HEK293 (cell line): ENCODE data around the gene SRRM2.

Experiments used
- CTCF ChIA-PET: fragments of 350-600 bp; formaldehyde crosslinking; extraction: SDS; loops from one replicate; lab custom pipeline; 2021; ENCODE audit warnings: antibody characterized with exemption; lab: Yijun Ruan, JAX
- POLR2A ChIA-PET: fragments of 300-600 bp; formaldehyde crosslinking; extraction: SDS; loops from one replicate; lab custom pipeline; 2020; ENCODE audit warnings: antibody characterized with exemption, inconsistent platforms; lab: Yijun Ruan, JAX
- H3K27ac ChIP-seq: fragments of 200-500 bp; sonication (Bioruptor generic); 2 replicates; pipeline ENCODE4 v1.5.1; 2014; ENCODE audit warnings: low read depth, low read length, control low read depth, inconsistent platforms; ENCODE audit errors: extremely low read depth
- H3K36me3 ChIP-seq, 2 experiments: fragments of 200-500 bp in 1 of 2; sonication (Bioruptor generic) in 1 of 2; 1 replicate in 1 of 2; 2 replicates in 1 of 2; pipeline ENCODE4 v1.5.1; 2014 to 2017; ENCODE audit warnings: inconsistent platforms in 2 of 2, low read length in 2 of 2; ENCODE audit not compliant: control insufficient read depth in 2 of 2, insufficient read depth in 1 of 2
- H3K4me1 ChIP-seq: fragments of 200-500 bp; sonication (Bioruptor generic); 2 replicates; pipeline ENCODE4 v1.5.1; 2014; ENCODE audit warnings: mild to moderate bottlenecking, low read length, inconsistent platforms; ENCODE audit not compliant: control insufficient read depth, insufficient read depth
- H3K4me3 ChIP-seq: 2 replicates; pipeline ENCODE4 v1.5.1; 2011; ENCODE audit warnings: low read depth, mild to moderate bottlenecking, control low read depth, low read length, moderate library complexity
- H3K9me3 ChIP-seq: fragments of 200-500 bp; sonication (Bioruptor generic); 2 replicates; pipeline ENCODE4 v1.5.1; 2014; ENCODE audit warnings: low read depth, low read length, inconsistent platforms; ENCODE audit not compliant: control insufficient read depth, insufficient read depth
- ATF2 ChIP-seq: fragments of 450-650 bp; formaldehyde crosslinking; IDR thresholded peaks from 2 replicates; pipeline ENCODE4 v1.5.1; 2016; ENCODE audit warnings: missing biosample characterization, missing genetic modification characterization, low read depth
- EGR2 ChIP-seq: fragments of 450-650 bp; formaldehyde crosslinking; IDR thresholded peaks from 2 replicates; pipeline ENCODE4 v1.5.1; 2016; ENCODE audit warnings: low read depth, missing biosample characterization, missing genetic modification characterization
- FEZF1 ChIP-seq: fragments of 450-650 bp; formaldehyde crosslinking; IDR thresholded peaks from 2 replicates; pipeline ENCODE4 v1.5.1; 2016; ENCODE audit warnings: missing biosample characterization, missing genetic modification characterization
- KLF1 ChIP-seq: fragments of 450-650 bp; formaldehyde crosslinking; IDR thresholded peaks from 2 replicates; pipeline ENCODE4 v1.5.1; 2016; ENCODE audit warnings: missing biosample characterization, missing genetic modification characterization
- KLF7 ChIP-seq: fragments of 450-650 bp; formaldehyde crosslinking; IDR thresholded peaks from 2 replicates; pipeline ENCODE4 v1.5.1; 2016; ENCODE audit warnings: missing biosample characterization, missing genetic modification characterization, borderline replicate concordance
- PRDM10 ChIP-seq: fragments of 450-650 bp; formaldehyde crosslinking; IDR thresholded peaks from 2 replicates; pipeline ENCODE4 v1.5.1; 2016; ENCODE audit warnings: missing biosample characterization, missing genetic modification characterization
- PRDM2 ChIP-seq: fragments of 450-650 bp; formaldehyde crosslinking; IDR thresholded peaks from 2 replicates; pipeline ENCODE4 v1.5.1; 2016; ENCODE audit warnings: missing biosample characterization, missing genetic modification characterization, borderline replicate concordance
- SCRT1 ChIP-seq: fragments of 450-650 bp; formaldehyde crosslinking; IDR thresholded peaks from 2 replicates; pipeline ENCODE4 v1.5.1; 2016; ENCODE audit warnings: missing biosample characterization, missing genetic modification characterization, borderline replicate concordance
- SP2 ChIP-seq: fragments of 450-650 bp; formaldehyde crosslinking; IDR thresholded peaks from 2 replicates; pipeline ENCODE4 v1.5.1; 2016; ENCODE audit warnings: missing biosample characterization, missing genetic modification characterization
- YY2 ChIP-seq: fragments of 450-650 bp; formaldehyde crosslinking; IDR thresholded peaks from 2 replicates; pipeline ENCODE4 v1.5.1; 2016; ENCODE audit warnings: missing biosample characterization, missing genetic modification characterization
- ZBTB20 ChIP-seq: fragments of 450-650 bp; formaldehyde crosslinking; IDR thresholded peaks from 2 replicates; pipeline ENCODE4 v1.5.1; 2016; ENCODE audit warnings: missing biosample characterization, missing genetic modification characterization
- ZFP69B ChIP-seq: fragments of 450-650 bp; formaldehyde crosslinking; IDR thresholded peaks from 2 replicates; pipeline ENCODE4 v1.5.1; 2016; ENCODE audit warnings: missing biosample characterization, missing genetic modification characterization
- ZNF112 ChIP-seq: fragments of 450-650 bp; formaldehyde crosslinking; IDR thresholded peaks from 2 replicates; pipeline ENCODE4 v1.5.0; 2017; ENCODE audit warnings: missing biosample characterization, missing genetic modification characterization
- ZNF248 ChIP-seq: fragments of 450-650 bp; formaldehyde crosslinking; IDR thresholded peaks from 2 replicates; pipeline ENCODE4 v1.5.1; 2017; ENCODE audit warnings: missing biosample characterization, missing genetic modification characterization
- ZNF311 ChIP-seq: fragments of 450-650 bp; formaldehyde crosslinking; IDR thresholded peaks from 2 replicates; pipeline ENCODE4 v1.5.1; 2017; ENCODE audit warnings: missing biosample characterization, missing genetic modification characterization, borderline replicate concordance
- ZNF324 ChIP-seq: fragments of 450-650 bp; formaldehyde crosslinking; IDR thresholded peaks from 2 replicates; pipeline ENCODE4 v1.5.1; 2016; ENCODE audit warnings: missing biosample characterization, missing genetic modification characterization
- ZNF416 ChIP-seq: fragments of 450-650 bp; formaldehyde crosslinking; IDR thresholded peaks from 2 replicates; pipeline ENCODE4 v1.5.1; 2016; ENCODE audit warnings: missing biosample characterization, missing genetic modification characterization
- ZNF433 ChIP-seq: fragments of 450-650 bp; formaldehyde crosslinking; IDR thresholded peaks from 2 replicates; pipeline ENCODE4 v1.5.1; 2016; ENCODE audit warnings: missing biosample characterization, missing genetic modification characterization, low read depth
- ZNF610 ChIP-seq: fragments of 450-650 bp; formaldehyde crosslinking; IDR thresholded peaks from 2 replicates; pipeline ENCODE4 v1.5.1; 2016; ENCODE audit warnings: missing biosample characterization, missing genetic modification characterization, borderline replicate concordance
- ZNF629 ChIP-seq: fragments of 450-650 bp; formaldehyde crosslinking; IDR thresholded peaks from 2 replicates; pipeline ENCODE4 v1.5.1; 2017; ENCODE audit warnings: missing biosample characterization, missing genetic modification characterization
- ZNF704 ChIP-seq: fragments of 450-650 bp; formaldehyde crosslinking; IDR thresholded peaks from 2 replicates; pipeline ENCODE4 v1.5.1; 2016; ENCODE audit warnings: missing biosample characterization, missing genetic modification characterization
- ZSCAN18 ChIP-seq: fragments of 450-650 bp; formaldehyde crosslinking; IDR thresholded peaks from 2 replicates; pipeline ENCODE4 v1.5.1; 2016; ENCODE audit warnings: missing biosample characterization, missing genetic modification characterization

Gene SRRM2

GRCh38 chr16:2713523-2713922 lies 38.9 kb upstream of the SRRM2 start (continued):
- TF ChIP-seq ZNF704 (no peak), KLF1 (tag by site-specific recombination) (no peak), ZNF416 (tag by site-specific recombination) (no peak), ZBTB20 (tag by site-specific recombination) (no peak), ZFP69B (tag by site-specific recombination) (no peak), ZSCAN18 (no peak)

GRCh38 chr16:2713985-2714774 lies 38.3 kb upstream of the SRRM2 start:
- POLR2A ChIA-PET, result no interaction called here
- Histone ChIP-seq H3K9me3 (no peaks in the 10 kb centered on the region), H3K4me3 (no peak overlapping the region), H3K36me3 (peaks cover 0 to 15% of the 10 kb centered on the region in 2 experiments; a peak in 1 of 3 replicates), H3K4me1 (no peaks in the 10 kb centered on the region), H3K27ac (no peak overlapping the region)
- CTCF ChIA-PET, result no interaction called here
- TF ChIP-seq EGR2 (tag by site-specific recombination) (no peak), ZNF311 (tag by site-specific recombination) (no peak), ZNF629 (tag by site-specific recombination) (no peak), YY2 (tag by site-specific recombination) (no peak), PRDM2 (tag by site-specific recombination) (no peak), ZNF112 (tag by site-specific recombination) (no peak), SCRT1 (tag by site-specific recombination) (no peak), FEZF1 (tag by site-specific recombination) (no peak), ZNF610 (tag by site-specific recombination) (no peak), ATF2 (no peak), SP2 (tag by site-specific recombination) (no peak), ZNF433 (tag by site-specific recombination) (no peak), PRDM10 (no peak), ZNF248 (tag by site-specific recombination) (no peak), ZNF324 (tag by site-specific recombination) (no peak), KLF7 (tag by site-specific recombination) (no peak)
